Measurements from ENCODE around the gene PKDREJ. TPM values are rescaled to one million over a fixed set of nuclear protein-coding genes. Genes with fewer than 3 reads are reported as not detected.

The PKDREJ gene
- total RNA-seq, 1 experiment from 2014 or later, result not detected

GRCh38 chr22:46275455-46276122 lies 12.4 kb upstream of the PKDREJ start:
- H3K9ac ChIP-seq (ENCODE audit: low read length), result no peak overlapping the region
- intact Hi-C loops (cut with micrococcal nuclease), result no loop called here
- no peaks in the 10 kb centered on the region for H3K4me1 ChIP-seq (ENCODE audit: control insufficient read depth in 1 of 2, insufficient read depth in 2 of 2, low read length in 2 of 2)
- no peak for TF ChIP-seq ZBTB33 (IDR thresholded peaks at IDR 0.05; ENCODE audit: extremely low read depth, insufficient replicate concordance, low read length)
- no peak for TF ChIP-seq CBX3 (IDR thresholded peaks at IDR 0.05; ENCODE audit: low read depth)
- no peak for TF ChIP-seq ATF3 (IDR thresholded peaks at IDR 0.05)
- no peak for TF ChIP-seq TCF7L2 (IDR thresholded peaks at IDR 0.05; ENCODE audit: borderline replicate concordance, extremely low read depth, insufficient read depth, insufficient read length)
- TF ChIP-seq CEBPB (IDR thresholded peaks at IDR 0.05; ENCODE audit: low read depth), result no peak
- TF ChIP-seq RAD21 (IDR thresholded peaks at IDR 0.05; ENCODE audit: low read depth), result no peak
- no peak for TF ChIP-seq CTCF (IDR thresholded peaks at IDR 0.05 in 2 of 3, conservative IDR thresholded peaks at IDR 0.05 in 1 of 3; ENCODE audit: borderline replicate concordance in 1 of 3, insufficient read depth in 1 of 3, low read depth in 2 of 3, low read length in 2 of 3)
- no peak for TF ChIP-seq SIN3A (IDR thresholded peaks at IDR 0.05; ENCODE audit: low read depth)
- TF ChIP-seq FOSL1 (IDR thresholded peaks at IDR 0.05; ENCODE audit: low read depth), result no peak
- TF ChIP-seq ZFX (IDR thresholded peaks at IDR 0.05), result no peak
- no peak for TF ChIP-seq SRF (IDR thresholded peaks at IDR 0.05; ENCODE audit: low read depth)
- no peak for TF ChIP-seq ZNF274 (IDR thresholded peaks at IDR 0.05; ENCODE audit: low read depth, low read length)
- TF ChIP-seq JUND (IDR thresholded peaks at IDR 0.05), result no peak
- TF ChIP-seq YY1 (IDR thresholded peaks at IDR 0.05; ENCODE audit: extremely low read depth, insufficient replicate concordance, low read depth, low read length), result no peak
- no peak for TF ChIP-seq EZH2 (IDR thresholded peaks at IDR 0.05)
- no peak for TF ChIP-seq EZH2phosphoT487 (IDR thresholded peaks at IDR 0.05; ENCODE audit: borderline replicate concordance)
- TF ChIP-seq SP1 (IDR thresholded peaks at IDR 0.05; ENCODE audit: low read depth), result no peak
- no peaks in the 10 kb centered on the region for H4K20me1 ChIP-seq (ENCODE audit: insufficient read depth)
- H3K4me2 ChIP-seq (ENCODE audit: low read length), result no peak overlapping the region
- ChIA-PET CTCF (no interaction called here), RAD21 (ENCODE audit: low non-redundant PET in 1 of 2, low total read pairs in 2 of 2, uncharacterized antibody in 2 of 2, unreplicated experiment in 2 of 2) (no interaction called here), POLR2A (no interaction called here)
- no peak overlapping the region for H2AFZ ChIP-seq (ENCODE audit: low read depth, low read length, poor library complexity, severe bottlenecking)
- H3K9me3 ChIP-seq (ENCODE audit: control insufficient read depth in 1 of 2, insufficient read depth in 1 of 2, low read depth in 1 of 2, low read length in 2 of 2), result peaks cover 0 to 5% of the 10 kb centered on the region in 2 experiments; a peak in 1 of 4 replicates
- H3K36me3 ChIP-seq (ENCODE audit: control insufficient read depth in 1 of 2, insufficient read depth in 2 of 2, low read length in 2 of 2), result peaks cover 17 to 45% of the 10 kb centered on the region in 2 experiments
- no TSS peak for BruUV-seq (replicated peaks)
- no peak overlapping the region for H3K27ac ChIP-seq (ENCODE audit: low read depth, low read length)
- no peak overlapping the region for H3K4me3 ChIP-seq (replicated peaks in 1 of 2; ENCODE audit: low read depth in 1 of 2, low read length in 2 of 2)
- ATAC-seq (no peak), DNase-seq (ENCODE audit: low read depth, low spot score) (no peak)
- H3K9me2 ChIP-seq (ENCODE audit: insufficient read depth), result no peaks in the 10 kb centered on the region
- H3K27me3 ChIP-seq (ENCODE audit: insufficient read depth, low read length), result no peaks in the 10 kb centered on the region
- no peaks in the 10 kb centered on the region for H3K79me2 ChIP-seq (ENCODE audit: insufficient read depth, low read length)
